Prostate gland (tissue), 2 donors: Measurements from ENCODE around the gene LARP6. TPM values are rescaled to one million over a fixed set of nuclear protein-coding genes. Genes with fewer than 3 reads are reported as not detected.

Source experiments
- DNase-seq: peaks from one replicate; pipeline ENCODE4 v3.0.0-alpha.2; 2019; ENCODE audit warnings: low spot score
- H3K27ac ChIP-seq, 2 donors: fragments of 200-600 bp; sonication (generic); 2 replicates each; pipeline ENCODE4 v1.5.1; 2017 to 2019
- H3K27me3 ChIP-seq: fragments of 200-600 bp; sonication (generic); replicated peaks from 2 replicates; pipeline ENCODE4 v1.5.1; 2019; ENCODE audit not compliant: insufficient read depth
- H3K36me3 ChIP-seq, 2 donors: fragments of 200-600 bp; sonication (generic); 1 replicate in 1 of 2; 2 replicates in 1 of 2; pipeline versions ENCODE4 v1.5.1 to v1.8.1; 2017 to 2019
- H3K4me1 ChIP-seq: fragments of 200-600 bp; sonication (generic); replicated peaks from 2 replicates; pipeline ENCODE4 v1.5.1; 2019
- H3K4me3 ChIP-seq, 2 donors: fragments of 200-600 bp; sonication (generic); 2 replicates each; pipeline ENCODE4 v1.5.1; 2017 to 2019
- H3K9me3 ChIP-seq: fragments of 200-600 bp; sonication (generic); 2 replicates; pipeline ENCODE4 v1.5.1; 2017
- POLR2A ChIP-seq: fragments of 450-650 bp; IDR thresholded peaks from one replicate; pipeline ENCODE4 v1.6.1; 2016; ENCODE audit warnings: antibody characterized with exemption, mild to moderate bottlenecking
- POLR2AphosphoS5 ChIP-seq: sonication (generic); formaldehyde crosslinking; IDR thresholded peaks from one replicate; pipeline ENCODE4 v1.6.1; 2017; ENCODE audit warnings: antibody characterized with exemption
- WGBS: methylation state at CpG from one replicate; pipeline ENCODE4 v1.1.5; 2018; 5-methylcytosine and 5-hydroxymethylcytosine counted together
- intact Hi-C: fragments of 100-400 bp; cut with DNase I; formaldehyde crosslinking; loops from one replicate; pipeline ENCODE4 v1.14.2; 2022
- total RNA-seq, 2 donors: library from RNA; depleted of rRNA; stranded (reverse); fragments of >200 nt; gene quantifications; one replicate each; pipeline ENCODE4 v1.1.0, GENCODE V29; 2016
- TF ChIP-seq, protein P1 (sequence below), 4 experiments: fragments of 200-600 bp in 2 of 4; fragments of 450-650 bp in 2 of 4; sonication (generic) in 2 of 4; IDR thresholded peaks; 1 replicate in 3 of 4; 2 replicates in 1 of 4; pipeline ENCODE4 v1.5.1; 2016 to 2019; ENCODE audit warnings: antibody characterized with exemption in 4 of 4, mild to moderate bottlenecking in 2 of 4, moderate library complexity in 2 of 4

The LARP6 gene
- total RNA-seq = 10 to 100 TPM; 24.6 to 43.3 TPM

DNA sequence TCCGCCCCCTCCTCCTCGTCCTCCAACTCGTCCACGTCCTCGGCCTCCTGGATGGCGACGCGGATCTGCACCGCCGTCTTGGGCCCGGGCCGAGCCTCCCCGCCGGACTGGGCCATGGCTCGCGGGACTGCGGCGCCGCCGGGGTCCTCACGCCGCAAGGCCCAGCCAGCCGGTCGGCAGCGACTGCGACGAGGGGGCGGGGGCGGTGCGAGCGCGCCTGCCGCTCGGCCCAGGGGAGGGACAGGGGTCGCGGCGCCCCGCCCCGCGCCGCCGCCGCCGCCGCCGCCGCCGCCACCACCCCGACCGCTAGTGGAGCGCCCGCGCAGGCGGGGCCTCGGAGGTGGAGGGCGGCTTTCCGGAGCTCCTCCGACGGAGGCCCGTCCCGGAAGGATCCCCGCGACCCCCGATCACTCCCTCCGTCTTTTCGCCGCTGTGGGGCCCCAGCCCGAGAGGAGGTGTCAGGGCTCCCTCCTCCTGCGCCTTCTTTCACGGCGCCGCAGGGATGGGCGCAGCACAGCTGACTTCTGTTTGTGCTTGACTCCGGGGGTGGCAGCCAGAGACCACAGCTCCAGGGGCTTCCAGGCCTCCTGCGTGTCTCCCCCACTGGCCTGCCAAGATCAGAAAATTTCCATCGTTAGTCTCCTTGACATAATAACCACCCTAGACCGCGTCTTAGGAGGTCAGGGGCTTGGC, at the start of gene LARP6:
Gene LARP6, minus strand, starts transcription at position 185 of the 693 bp plus-strand sequence. Its CDS starts 69 bp downstream, at position 116.
- intact Hi-C loops = no loop called here
- no peaks in the 10 kb centered on the region for H3K4me1 ChIP-seq
- DNase-seq = peak; percentile 46

DNA sequence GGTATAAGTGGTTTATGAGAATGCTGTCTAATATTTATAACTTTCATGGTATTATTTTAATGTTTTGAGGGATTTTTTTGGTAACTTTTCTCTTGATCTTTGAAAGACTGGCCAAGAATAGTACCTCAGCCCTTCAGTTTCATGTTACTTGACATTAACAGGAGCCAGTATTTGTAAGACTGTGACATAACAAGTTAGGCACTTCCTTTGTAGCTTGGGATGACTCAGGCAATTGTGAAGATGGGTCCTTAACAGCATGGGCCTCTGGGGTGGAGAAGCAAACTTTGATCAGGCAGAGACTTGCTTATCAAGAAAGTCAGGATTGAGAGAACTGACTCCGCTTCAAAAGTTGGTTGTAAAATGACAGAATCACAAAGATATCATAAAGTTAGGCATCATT, 48.1 kb upstream of the LARP6 start:
- Histone ChIP-seq H3K27ac (no peak overlapping the region), H3K27me3 (no peaks in the 10 kb centered on the region), H3K36me3 (peaks cover 0 to 4% of the 10 kb centered on the region in 2 donors), H3K9me3 (no peaks in the 10 kb centered on the region), H3K4me3 (no peak overlapping the region), H3K4me1 (no peaks in the 10 kb centered on the region)
- no peak for DNase-seq
- TF ChIP-seq POLR2A = no peak
- 63% methylated on average over 1 of the region's 1 CpG for WGBS
- intact Hi-C loops = no loop called here

More for the DNA sequence above, at the start of gene LARP6:
- Histone ChIP-seq H3K36me3 (no peaks in the 10 kb centered on the region), H3K9me3 (no peaks in the 10 kb centered on the region), H3K4me3 (peak within 1 kb of the TSS; percentile 76 to 82), H3K27me3 (no peaks in the 10 kb centered on the region), H3K27ac (peak within 1 kb of the TSS; percentile 84 to 88)
- WGBS = under 1% methylated on average over 54 of the region's 78 CpGs
- TF ChIP-seq, protein P1, sequence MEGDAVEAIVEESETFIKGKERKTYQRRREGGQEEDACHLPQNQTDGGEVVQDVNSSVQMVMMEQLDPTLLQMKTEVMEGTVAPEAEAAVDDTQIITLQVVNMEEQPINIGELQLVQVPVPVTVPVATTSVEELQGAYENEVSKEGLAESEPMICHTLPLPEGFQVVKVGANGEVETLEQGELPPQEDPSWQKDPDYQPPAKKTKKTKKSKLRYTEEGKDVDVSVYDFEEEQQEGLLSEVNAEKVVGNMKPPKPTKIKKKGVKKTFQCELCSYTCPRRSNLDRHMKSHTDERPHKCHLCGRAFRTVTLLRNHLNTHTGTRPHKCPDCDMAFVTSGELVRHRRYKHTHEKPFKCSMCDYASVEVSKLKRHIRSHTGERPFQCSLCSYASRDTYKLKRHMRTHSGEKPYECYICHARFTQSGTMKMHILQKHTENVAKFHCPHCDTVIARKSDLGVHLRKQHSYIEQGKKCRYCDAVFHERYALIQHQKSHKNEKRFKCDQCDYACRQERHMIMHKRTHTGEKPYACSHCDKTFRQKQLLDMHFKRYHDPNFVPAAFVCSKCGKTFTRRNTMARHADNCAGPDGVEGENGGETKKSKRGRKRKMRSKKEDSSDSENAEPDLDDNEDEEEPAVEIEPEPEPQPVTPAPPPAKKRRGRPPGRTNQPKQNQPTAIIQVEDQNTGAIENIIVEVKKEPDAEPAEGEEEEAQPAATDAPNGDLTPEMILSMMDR (IDR thresholded peaks at IDR 0.05) = no peak
- TF ChIP-seq POLR2AphosphoS5 (peak; percentile 8), POLR2A (peak; percentile 47)

DNA sequence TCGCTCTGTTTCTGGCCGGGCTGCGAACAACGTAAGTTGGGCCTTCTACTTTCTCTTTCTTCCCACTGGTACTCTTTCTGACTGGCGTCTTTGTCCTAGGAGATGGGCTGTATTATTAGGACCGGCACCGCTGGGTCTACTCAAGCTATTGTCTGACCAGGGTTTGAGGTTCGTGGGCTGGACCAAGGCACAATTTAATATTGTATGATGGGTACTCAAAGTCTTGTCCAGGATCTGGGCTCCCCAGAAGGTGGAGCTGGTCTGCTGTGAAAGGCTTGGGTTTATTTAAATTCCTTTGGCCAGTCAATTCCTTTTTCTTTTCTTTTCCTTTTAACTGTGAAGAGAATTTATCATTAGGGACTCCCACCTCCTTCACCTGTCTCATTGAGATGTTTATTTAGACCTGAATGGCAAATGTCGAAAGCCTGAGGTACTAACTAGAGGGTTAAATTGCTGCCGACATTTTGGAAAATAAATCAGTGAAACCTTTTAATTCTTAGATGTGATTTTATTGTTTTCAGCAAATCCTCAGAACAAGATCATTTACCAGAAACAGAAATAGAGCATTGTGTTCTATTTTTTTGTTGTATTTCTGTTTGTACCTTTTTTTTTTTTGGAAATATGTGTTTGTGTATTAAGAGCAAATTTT, 39.1 kb upstream of the LARP6 start:
- no peaks in the 10 kb centered on the region for H3K9me3 ChIP-seq
- no peak for TF ChIP-seq POLR2A
- TF ChIP-seq, protein P1 (IDR thresholded peaks at IDR 0.05) = peak in 3 of 4 experiments; percentile 40 to 66 (median 64)
- WGBS = 2% methylated on average over 10 of the region's 10 CpGs
- H3K4me3 ChIP-seq = peak overlapping the region; percentile 72 to 80
- intact Hi-C loops = loop anchor here (10.0 kb wide), 1 partner anchor 552 kb away; no protein-coding TSS in a partner anchor
- no peaks in the 10 kb centered on the region for H3K27me3 ChIP-seq
- H3K4me1 ChIP-seq = peaks cover 5% of the 10 kb centered on the region
- no peaks in the 10 kb centered on the region for H3K36me3 ChIP-seq
- DNase-seq = peak; percentile 47
- peak overlapping the region; percentile 84 to 85 for H3K27ac ChIP-seq

DNA sequence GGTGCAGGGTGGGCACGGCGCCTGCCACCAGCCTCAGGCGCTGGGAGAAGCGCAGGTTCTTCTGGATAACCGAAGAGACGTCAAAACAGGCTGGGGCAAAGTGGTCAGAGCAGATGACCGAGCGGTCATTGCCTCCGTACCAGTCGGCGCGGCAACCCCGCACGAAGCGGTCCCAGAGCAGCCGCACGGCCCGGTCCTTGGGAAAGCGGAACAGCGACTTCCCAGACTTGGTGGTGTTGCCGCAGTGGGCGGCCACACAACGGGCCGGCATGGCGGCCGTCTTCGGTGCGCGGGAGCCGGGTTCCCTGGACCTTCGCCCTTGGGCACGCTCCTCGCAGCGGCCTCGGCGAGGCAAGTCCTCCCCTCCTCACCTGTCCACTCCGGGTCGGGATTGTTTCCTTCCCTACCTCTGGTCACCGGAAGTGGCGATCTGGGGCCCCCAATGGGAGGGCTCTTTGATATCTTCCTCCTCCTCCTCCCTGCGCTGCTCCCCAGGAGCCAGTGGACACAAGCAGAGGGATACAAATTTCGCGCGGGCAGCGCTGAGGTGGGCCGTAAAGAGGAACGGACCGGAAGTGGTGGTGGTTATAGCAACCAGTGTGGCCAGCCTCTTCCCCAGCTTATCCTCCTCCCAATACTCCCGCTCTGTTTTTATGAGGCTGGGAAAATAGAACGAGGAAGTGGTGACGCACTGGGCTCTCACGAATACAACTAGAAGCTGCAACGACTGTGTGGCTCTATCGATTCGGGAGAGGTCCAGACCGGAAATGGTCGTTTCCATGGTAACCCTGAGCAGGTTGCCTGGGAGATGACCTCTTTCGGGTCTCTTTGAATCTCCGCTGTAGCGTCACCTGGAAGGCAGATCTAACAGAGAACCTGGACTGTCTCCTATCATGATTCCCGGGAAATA, 38.3 kb upstream of the LARP6 start, which contains the start of the genes LRRC49 and THAP10:
Gene LRRC49, plus strand, starts transcription at position 825 of the 910 bp plus-strand sequence. Its CDS starts 69 bp downstream, at position 894.
Gene THAP10, minus strand, starts transcription at position 432 of the 910 bp plus-strand sequence. Its CDS starts 161 bp downstream, at position 271.
- no peaks in the 10 kb centered on the region for H3K27me3 ChIP-seq
- TF ChIP-seq, protein P1 (IDR thresholded peaks at IDR 0.05) = no peak
- TF ChIP-seq POLR2AphosphoS5 (peak; percentile 88), POLR2A (peak; percentile 59)
- peak within 1 kb of the TSS; percentile 84 to 85 for H3K27ac ChIP-seq
- WGBS = under 1% methylated on average over 55 of the region's 61 CpGs
- H3K4me1 ChIP-seq = peaks cover 5% of the 10 kb centered on the region
- intact Hi-C loops = loop anchor here (10.0 kb wide), 1 partner anchor 553 kb away; no protein-coding TSS in a partner anchor
- H3K9me3 ChIP-seq = no peaks in the 10 kb centered on the region
- peak within 1 kb of the TSS; percentile 72 to 80 for H3K4me3 ChIP-seq
- peak; percentile 91 for DNase-seq
- H3K36me3 ChIP-seq = no peaks in the 10 kb centered on the region
